Rectal smooth muscle tissue (tissue), 1 donor: ENCODE data around the gene HOXA5.

Source experiments
- H3K27ac ChIP-seq: one replicate; pipeline ENCODE4 v1.7.0; 2013; ENCODE audit warnings: low read depth, low read length, inconsistent platforms
- H3K27me3 ChIP-seq: one replicate; pipeline ENCODE4 v1.7.0; 2013; ENCODE audit warnings: low read length; ENCODE audit not compliant: control insufficient read depth, insufficient read depth
- H3K36me3 ChIP-seq: one replicate; pipeline ENCODE4 v1.7.0; 2013; ENCODE audit warnings: low read length; ENCODE audit not compliant: control insufficient read depth, insufficient read depth
- H3K4me1 ChIP-seq: one replicate; pipeline ENCODE4 v1.7.0; 2013; ENCODE audit warnings: low read length; ENCODE audit not compliant: control insufficient read depth, insufficient read depth
- H3K4me3 ChIP-seq: one replicate; pipeline ENCODE4 v1.7.0; 2013; ENCODE audit warnings: low read length
- H3K9ac ChIP-seq: one replicate; pipeline ENCODE4 v1.7.0; 2013; ENCODE audit warnings: low read length

The HOXA5 gene

DNA sequence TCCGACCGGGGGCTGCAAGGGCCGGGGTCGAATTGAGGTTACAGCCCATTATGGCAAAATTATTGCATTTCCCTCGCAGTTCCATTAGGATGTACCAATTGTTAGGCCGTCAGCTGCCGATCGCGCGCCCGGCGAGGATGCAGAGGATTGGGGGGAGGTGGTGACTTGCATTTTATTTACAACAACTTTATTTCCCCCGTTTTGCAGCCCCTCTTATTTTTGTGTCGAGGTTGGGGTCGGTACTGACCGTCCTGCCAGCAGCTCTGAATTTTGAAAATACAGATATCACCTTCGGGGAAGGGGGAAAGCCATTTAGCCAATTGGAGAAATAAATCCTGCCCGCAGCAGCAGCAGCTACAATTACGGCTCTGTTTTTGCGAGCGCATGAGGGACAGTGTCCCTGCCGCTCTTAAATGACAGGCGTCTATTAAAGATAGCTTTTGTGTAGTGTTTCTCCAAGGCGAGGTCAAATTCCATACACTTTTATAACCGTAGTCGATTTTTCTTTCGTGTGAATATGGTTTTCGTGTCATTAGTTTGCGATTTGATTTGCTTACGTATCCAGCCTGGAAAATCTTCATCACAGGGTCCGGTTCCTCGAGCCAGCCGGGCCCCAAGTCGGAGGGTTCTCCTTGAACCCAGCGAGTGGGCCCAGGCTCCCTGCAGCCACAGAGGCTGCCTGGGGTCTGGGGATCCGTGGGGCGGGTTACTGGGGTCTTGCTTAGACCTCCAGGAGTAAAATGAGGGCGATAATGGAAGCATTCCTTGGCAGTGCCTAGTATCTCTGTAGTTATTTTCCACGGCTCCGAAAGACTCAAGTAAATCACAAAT is 684 bp upstream of the HOXA5 start:
- no peaks in the 10 kb centered on the region for H3K27me3 ChIP-seq
- H3K4me1 ChIP-seq: peaks cover 14% of the 10 kb centered on the region
- H3K4me3 ChIP-seq: peak overlapping the region; percentile 83
- H3K27ac ChIP-seq: peak overlapping the region; percentile 52
- H3K36me3 ChIP-seq: peaks cover 12% of the 10 kb centered on the region
- H3K9ac ChIP-seq: peak overlapping the region; percentile 34

DNA sequence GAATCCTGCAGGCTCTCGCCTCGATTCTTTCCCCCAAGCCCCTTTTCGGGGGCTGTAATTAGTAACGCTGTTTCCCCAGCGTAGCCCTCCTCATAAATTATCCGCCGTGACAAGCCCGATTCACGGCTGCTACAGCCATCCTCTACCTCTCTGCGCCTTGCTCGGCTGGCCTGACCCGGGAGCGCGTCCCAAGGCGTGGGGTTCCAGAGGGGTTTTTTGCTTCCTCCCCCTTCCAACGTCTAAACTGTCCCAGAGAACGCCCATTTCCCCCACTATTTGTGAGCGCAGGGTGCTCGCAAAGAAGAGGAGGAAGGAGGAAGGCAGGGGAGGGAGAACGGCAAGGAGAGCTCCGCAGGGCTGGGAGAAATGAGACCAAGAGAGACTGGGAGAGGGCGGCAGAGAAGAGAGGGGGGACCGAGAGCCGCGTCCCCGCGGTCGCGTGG is 880 bp downstream of the HOXA5 start:
- Histone ChIP-seq H3K4me3 (peak overlapping the region; percentile 83), H3K27me3 (no peaks in the 10 kb centered on the region), H3K9ac (peak overlapping the region; percentile 70), H3K27ac (peak overlapping the region; percentile 78), H3K36me3 (peaks cover 12% of the 10 kb centered on the region), H3K4me1 (peaks cover 10% of the 10 kb centered on the region)

DNA sequence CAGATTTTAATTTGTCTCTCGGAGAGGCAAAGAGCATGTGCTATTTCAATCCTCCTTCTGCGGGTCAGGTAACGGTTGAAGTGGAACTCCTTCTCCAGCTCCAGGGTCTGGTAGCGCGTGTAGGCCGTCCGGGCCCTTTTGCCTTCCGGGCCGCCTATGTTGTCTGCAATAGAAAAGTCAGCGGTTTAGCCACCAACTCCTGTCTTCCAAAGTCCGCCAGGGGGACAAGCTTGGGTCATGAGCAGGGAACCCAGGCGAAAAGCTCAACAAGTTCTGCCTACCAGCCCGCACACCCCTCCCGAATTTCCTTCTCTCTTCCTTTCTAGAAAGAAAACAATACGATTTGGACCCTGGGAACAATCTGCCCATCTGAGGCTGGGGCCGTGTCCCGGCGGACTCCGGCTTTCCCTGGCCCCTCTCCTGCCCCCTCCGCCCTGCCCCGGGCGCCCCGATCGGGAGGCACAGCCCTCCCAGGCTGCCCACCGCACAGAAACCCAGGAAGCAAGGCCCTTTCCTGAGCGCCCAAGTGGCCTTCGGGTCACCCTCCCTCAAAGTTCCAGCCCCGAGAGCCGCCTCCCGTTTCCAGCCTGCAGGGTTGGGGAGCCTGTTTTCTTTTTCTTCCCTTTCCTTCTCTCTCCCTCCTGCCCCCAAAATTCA is 1.4 kb downstream of the HOXA5 start:
- H3K27ac ChIP-seq: peak overlapping the region; percentile 78
- H3K27me3 ChIP-seq: no peaks in the 10 kb centered on the region
- H3K4me1 ChIP-seq: peaks cover 11% of the 10 kb centered on the region
- peak overlapping the region; percentile 70 for H3K9ac ChIP-seq
- peaks cover 12% of the 10 kb centered on the region for H3K36me3 ChIP-seq
- peak overlapping the region; percentile 83 for H3K4me3 ChIP-seq

DNA sequence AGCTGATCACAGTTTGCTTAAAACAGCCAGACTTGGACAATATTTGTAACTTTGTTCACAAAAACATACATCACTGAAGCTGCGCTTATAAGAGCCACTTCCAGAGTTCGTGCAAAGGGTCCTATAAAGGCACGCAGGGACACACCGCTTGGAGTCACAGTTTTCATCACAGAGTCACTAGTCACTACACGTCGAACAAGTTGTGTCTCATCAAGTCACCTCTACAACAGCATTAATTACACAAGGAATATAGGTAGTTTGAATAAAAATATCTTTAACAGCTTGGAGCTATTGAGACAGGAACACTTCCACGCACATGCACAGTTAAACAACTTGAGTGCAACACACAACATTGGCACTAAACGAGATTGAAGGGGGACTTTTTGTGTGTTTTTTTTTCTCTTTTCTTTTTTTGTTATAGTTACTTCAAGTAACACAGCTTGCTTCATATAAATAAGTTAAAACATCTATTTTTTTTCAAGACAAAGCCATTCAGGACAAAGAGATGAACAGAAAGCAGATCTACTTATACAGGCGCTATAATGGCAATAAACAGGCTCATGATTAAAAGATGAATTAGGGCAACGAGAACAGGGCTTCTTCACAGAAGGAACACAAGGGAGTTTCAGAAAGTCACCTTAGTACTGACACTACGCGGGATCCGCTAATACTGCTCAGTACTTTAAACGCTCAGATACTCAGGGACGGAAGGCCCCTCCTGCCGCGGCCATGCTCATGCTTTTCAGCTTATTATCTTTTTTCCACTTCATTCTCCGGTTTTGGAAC is 2.2 kb downstream of the HOXA5 start:
- peak overlapping the region; percentile 78 for H3K27ac ChIP-seq
- peaks cover 12% of the 10 kb centered on the region for H3K36me3 ChIP-seq
- no peaks in the 10 kb centered on the region for H3K27me3 ChIP-seq
- peak overlapping the region; percentile 83 for H3K4me3 ChIP-seq
- H3K9ac ChIP-seq: no peak overlapping the region
- H3K4me1 ChIP-seq: peaks cover 13% of the 10 kb centered on the region

DNA sequence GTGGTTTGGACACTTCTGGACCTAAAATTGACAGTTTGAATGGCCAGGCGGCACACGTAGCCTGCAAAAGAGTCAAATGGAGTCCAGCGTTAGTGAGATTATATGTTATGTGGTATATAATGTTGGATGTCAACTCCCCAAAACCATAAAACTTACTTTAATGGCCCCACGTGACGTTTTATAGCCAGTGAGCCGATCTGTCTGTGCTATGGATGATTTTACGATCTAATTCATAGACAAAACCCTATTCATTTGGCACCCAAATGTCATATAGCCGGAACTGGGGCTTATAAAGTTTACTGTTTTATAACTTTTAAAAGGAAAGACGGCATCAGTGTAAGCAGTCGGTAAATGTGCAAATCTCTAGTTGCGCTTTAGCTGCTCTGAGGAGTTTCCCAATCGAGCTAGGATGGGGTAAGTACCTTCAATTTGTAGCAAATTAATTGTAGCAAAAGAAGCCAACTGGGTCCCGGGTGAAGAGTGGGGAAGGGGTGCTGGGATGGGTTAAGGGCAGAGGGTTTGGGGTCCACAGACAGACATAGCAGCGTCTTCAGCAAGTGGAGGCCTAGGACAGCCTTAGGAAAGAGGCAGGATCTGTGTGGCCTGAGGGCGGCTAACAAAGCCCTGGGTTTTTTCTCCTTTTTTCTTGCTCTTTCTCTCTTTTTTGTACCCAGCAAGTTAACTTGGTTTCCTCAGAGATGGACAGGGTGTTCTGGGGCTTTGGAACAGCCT is 3.2 kb downstream of the HOXA5 start:
- no peaks in the 10 kb centered on the region for H3K27me3 ChIP-seq
- H3K36me3 ChIP-seq: peaks cover 8% of the 10 kb centered on the region
- H3K4me3 ChIP-seq: peak overlapping the region; percentile 61
- H3K27ac ChIP-seq: peak overlapping the region; percentile 73
- peaks cover 19% of the 10 kb centered on the region for H3K4me1 ChIP-seq
- no peak overlapping the region for H3K9ac ChIP-seq

DNA sequence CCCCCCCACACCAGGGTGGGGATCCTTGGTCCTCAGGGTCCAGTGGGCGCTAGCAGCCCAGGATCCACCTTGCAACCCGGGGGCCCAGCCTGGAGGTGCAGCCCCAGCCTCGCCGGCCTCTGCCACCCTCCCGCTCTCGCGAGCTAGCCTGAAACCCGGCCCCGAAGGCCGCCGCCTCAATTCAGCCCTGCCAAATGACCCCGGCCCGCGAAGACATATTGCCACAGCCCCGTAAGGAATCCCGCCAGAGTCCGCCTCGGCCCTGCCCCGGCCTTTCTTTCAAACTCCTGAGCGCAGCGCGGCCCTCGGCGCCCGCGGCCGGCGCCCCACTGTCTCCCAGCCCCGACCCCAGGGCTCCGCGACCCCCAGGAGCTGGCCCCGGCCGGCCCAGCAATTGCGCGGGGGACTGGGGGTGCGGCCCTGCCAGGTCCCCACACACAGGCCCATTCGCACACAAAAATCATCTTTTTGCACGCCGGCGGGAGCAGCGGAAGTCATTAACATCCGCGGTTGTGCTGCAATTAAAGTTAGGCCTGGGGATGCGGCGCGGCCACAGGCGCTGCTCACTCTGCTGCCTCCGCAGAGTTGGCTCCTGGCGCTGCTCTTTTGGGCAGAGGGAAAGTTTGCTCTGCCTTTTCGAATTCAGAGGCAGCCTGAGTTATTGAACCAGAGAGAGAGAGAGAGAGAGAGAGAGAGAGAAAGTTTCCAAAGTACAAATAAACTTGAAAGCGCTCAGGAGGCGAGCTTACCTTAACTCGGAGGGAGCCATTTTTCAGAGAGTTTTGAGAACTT is 4.0 kb downstream of the HOXA5 start:
- no peaks in the 10 kb centered on the region for H3K27me3 ChIP-seq
- H3K27ac ChIP-seq: peak overlapping the region; percentile 73
- peak overlapping the region; percentile 61 for H3K4me3 ChIP-seq
- H3K36me3 ChIP-seq: peaks cover 5% of the 10 kb centered on the region
- peaks cover 22% of the 10 kb centered on the region for H3K4me1 ChIP-seq
- no peak overlapping the region for H3K9ac ChIP-seq

DNA sequence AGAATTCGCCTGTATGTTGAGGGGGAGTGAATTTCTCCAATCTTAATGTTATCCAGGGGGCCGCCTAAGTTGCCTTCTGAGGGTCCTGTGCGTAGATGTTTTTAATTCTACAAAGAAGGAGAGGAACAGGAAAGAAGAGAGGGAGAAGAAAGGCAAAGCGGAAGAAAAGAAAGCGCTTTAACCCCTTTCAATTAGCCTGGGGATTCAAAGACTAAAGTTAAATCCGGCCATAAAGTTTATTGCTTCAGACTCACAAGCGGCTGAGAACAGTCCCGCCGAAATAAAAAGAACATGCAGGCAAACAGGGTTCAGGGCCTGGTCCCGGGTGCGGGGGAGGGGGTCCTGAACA is 4.5 kb downstream of the HOXA5 start:
- H3K4me3 ChIP-seq: peak overlapping the region; percentile 61
- H3K9ac ChIP-seq: no peak overlapping the region
- peaks cover 2% of the 10 kb centered on the region for H3K36me3 ChIP-seq
- no peaks in the 10 kb centered on the region for H3K27me3 ChIP-seq
- H3K27ac ChIP-seq: peak overlapping the region; percentile 74
- peaks cover 26% of the 10 kb centered on the region for H3K4me1 ChIP-seq

DNA sequence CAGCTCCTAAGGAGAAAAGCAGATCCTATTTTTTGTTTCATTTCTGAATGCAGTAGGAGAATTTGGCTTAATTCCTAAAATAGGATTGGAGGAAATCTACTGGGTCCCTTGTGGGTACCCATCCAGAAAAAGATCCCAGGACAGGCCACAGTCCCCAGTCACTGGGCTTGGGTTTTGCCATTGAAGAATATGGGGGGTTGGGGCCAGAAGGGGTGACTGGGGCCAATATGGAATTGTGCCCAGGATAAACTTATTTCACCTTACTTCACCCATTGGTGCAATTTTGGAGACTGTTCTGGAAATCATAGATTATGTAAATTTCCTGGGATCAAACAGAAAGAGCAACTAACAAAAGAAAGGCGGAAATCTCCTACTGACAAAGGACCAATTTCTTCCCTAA is 5.0 kb downstream of the HOXA5 start:
- Histone ChIP-seq H3K4me3 (peak overlapping the region; percentile 44), H3K27ac (peak overlapping the region; percentile 74), H3K4me1 (peaks cover 30% of the 10 kb centered on the region), H3K27me3 (no peaks in the 10 kb centered on the region), H3K36me3 (no peaks in the 10 kb centered on the region), H3K9ac (no peak overlapping the region)

DNA sequence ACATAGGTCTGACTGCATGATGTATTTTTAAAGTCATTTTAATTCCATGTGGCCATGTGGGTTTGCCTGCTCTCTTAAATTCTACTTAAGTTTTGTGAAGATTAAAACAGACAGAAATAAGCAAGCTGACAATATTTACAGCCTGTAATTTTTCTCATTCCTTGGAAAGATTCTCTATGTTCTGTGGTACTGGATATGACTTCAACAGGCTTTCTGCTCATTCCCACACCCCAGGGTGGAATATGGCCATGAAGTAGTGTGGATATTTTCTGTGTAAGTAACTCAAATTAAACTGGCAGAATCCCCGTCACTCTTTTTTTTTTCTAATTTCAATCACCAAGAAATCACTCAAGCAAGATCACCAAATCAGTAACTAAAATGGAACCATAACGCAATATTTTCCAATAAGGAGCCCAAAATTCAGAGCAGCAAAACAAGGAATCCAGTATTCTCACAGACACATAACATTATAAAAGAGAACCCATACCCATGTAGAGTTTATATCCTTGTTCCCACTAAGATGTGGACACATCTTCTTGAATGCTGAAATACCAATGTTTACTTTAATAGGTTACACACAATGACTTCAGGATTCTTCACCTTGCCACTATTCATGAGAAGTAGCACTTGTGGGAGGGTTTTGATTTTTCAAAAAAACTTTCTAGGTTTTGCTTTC is 5.7 kb downstream of the HOXA5 start:
- peak overlapping the region; percentile 44 for H3K4me3 ChIP-seq
- H3K4me1 ChIP-seq: peaks cover 37% of the 10 kb centered on the region
- H3K9ac ChIP-seq: no peak overlapping the region
- H3K27me3 ChIP-seq: no peaks in the 10 kb centered on the region
- H3K36me3 ChIP-seq: no peaks in the 10 kb centered on the region
- H3K27ac ChIP-seq: peak overlapping the region; percentile 74

DNA sequence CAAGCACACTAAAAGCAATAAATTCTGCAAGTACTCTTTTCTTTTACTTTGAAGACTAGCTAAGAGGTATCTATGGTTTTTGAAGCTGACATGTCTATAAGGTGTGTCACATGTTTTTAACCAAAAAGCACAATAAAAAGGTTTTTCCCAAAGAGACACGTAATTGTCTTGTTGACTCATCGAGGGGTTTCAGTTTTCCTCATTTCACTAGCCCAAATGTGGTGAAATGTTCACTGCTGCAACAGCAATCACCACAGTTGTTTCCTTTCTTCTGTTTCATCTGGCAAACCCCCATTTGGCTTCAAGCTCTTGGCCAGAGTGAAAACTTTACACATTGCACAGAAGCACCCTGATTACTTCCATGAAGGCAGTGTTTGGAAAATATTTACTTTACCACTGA is 9.1 kb downstream of the HOXA5 start:
- Histone ChIP-seq H3K4me1 (peaks cover 44% of the 10 kb centered on the region), H3K27me3 (no peaks in the 10 kb centered on the region), H3K4me3 (no peak overlapping the region), H3K27ac (peak overlapping the region; percentile 54), H3K36me3 (no peaks in the 10 kb centered on the region), H3K9ac (no peak overlapping the region)
